Fibroblast of lung (primary cell): ENCODE data around the gene ATG10.

ENCODE experiments used
- EZH2 ChIP-seq: IDR thresholded peaks from 2 replicates; pipeline ENCODE4 v1.5.1; 2012; ENCODE audit warnings: low read length, control low read depth, mild to moderate bottlenecking; ENCODE audit errors: missing control alignments
- TF ChIP-seq, protein P1 (sequence below), 2 donors: IDR thresholded peaks in 1 of 2; conservative IDR thresholded peaks in 1 of 2; 1 replicate in 1 of 2; 2 replicates in 1 of 2; pipeline ENCODE4 v1.5.1; 2011 to 2012; ENCODE audit warnings: low read length in 2 of 2, control low read depth in 1 of 2, inconsistent platforms in 1 of 2, low read depth in 1 of 2, mild to moderate bottlenecking in 1 of 2

DNA sequence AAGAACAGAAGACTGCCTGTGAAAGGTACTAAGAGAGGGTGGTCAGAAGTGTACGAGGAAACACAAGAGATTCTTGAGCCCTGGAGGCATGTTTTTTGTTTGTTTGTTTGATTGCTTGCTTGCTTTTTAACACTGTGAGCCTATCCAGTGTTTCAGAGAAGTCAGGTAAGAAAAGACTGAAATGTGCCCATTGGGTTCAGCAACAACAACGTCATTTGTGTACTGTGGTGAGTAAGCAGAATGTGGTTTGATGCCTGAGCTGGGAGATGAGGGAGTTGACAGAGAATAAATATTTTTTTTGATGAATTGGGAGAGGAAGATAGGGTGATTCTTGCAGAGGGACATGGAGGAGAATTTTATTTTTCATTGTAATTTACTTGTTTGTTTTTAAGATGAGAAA, 233.2 kb downstream of the ATG10 start:
- TF ChIP-seq, protein P1, sequence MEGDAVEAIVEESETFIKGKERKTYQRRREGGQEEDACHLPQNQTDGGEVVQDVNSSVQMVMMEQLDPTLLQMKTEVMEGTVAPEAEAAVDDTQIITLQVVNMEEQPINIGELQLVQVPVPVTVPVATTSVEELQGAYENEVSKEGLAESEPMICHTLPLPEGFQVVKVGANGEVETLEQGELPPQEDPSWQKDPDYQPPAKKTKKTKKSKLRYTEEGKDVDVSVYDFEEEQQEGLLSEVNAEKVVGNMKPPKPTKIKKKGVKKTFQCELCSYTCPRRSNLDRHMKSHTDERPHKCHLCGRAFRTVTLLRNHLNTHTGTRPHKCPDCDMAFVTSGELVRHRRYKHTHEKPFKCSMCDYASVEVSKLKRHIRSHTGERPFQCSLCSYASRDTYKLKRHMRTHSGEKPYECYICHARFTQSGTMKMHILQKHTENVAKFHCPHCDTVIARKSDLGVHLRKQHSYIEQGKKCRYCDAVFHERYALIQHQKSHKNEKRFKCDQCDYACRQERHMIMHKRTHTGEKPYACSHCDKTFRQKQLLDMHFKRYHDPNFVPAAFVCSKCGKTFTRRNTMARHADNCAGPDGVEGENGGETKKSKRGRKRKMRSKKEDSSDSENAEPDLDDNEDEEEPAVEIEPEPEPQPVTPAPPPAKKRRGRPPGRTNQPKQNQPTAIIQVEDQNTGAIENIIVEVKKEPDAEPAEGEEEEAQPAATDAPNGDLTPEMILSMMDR (conservative IDR thresholded peaks at IDR 0.05 in 1 of 2, IDR thresholded peaks at IDR 0.05 in 1 of 2; ENCODE audit: low read depth in 1 of 2, low read length in 2 of 2) = no peak
- TF ChIP-seq EZH2 = no peak
